Brain pericyte (primary cell): Measurements from ENCODE around the gene FRY.

Source experiments
- DNase-seq: peaks from one replicate; pipeline ENCODE4 v3.0.0-alpha.2; 2012; ENCODE audit warnings: low read depth, low spot score

Gene FRY

DNA sequence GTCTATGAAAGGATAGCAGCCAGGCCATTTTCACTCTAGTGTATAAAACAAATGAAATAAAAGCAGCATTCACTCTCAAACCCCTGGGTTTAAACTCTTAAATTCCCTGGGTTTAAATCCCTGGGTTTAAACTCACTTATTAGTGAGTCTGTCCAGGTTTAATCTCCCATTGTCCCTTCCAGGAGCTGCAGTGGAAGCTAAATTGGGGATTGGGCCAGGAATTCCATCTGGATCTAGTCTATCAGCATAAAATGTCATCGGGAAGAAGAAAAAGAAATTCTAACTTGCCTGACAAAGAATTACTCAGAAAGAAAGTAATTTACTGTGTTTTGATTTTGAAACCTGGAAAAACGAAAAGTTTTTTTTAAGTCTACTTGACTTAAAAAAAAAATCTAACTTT lies 54.8 kb downstream of the FRY start:
- no peak for DNase-seq

- no peak for DNase-seq
Measured at GRCh38 chr13:32086791-32087441, 55.3 kb downstream of the FRY start.

- no peak for DNase-seq
Measured at GRCh38 chr13:32087955-32088747, 56.6 kb downstream of the FRY start.

DNA sequence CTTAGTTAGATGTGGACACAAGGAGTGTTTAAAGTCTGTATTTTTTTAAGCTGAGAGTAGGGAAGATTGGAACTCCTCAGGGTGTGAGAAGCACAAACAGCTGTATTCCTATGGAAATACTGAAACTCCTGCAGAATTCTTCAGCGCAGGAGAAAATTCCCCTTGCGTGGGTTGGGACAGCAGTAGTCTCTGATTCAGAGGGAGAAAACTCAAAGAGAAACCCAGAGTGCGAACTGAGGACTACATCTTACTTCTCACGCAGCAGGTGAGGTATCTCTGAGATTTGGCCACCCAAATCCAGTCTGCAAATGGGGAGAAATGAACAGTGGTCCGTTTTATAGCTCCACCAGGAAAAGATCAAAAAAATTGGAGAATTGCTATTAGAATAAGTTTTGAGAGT lies 60.9 kb downstream of the FRY start:
- no peak for DNase-seq

DNA sequence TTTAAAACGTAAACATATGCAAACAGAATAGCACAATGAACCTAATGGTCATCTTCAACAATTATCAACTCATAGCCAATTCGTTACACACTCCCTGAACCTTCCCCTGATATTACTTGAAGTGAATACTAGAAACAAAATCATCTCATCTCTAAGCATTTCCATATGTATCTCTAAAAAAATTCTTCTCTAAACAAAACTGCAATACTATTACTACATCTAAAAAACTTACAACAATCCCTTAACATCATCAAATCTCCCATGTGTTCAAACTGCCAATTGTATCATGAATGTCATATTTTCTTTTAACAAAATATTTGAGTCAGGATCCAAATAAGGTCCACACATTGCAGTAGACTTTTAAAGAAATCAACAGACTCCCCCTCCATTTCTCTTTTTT lies 61.4 kb downstream of the FRY start:
- no peak for DNase-seq

DNA sequence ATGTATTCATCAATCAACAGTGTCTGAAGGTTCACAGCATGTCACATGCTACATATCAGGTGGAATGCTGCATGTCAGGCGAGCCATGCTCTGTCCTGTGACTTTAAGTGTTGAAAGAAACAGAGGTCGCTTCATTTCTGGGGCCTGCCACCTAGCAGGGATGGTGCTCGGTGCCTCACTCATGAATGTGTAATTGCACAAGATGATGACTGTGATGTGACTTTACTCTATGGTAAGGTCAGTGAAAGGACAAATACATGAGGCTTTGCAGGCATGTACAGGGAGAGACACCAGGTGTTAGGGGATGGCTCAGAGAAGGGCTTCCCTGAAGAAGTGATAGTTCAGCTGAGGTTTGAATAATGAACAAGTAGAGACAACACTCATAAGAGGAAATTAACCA lies 66.7 kb downstream of the FRY start:
- no peak for DNase-seq

GRCh38 chr13:32105653-32106313 lies 74.2 kb downstream of the FRY start:
- DNase-seq, result no peak

- DNase-seq, result no peak
Measured at GRCh38 chr13:32107474-32107873, 75.9 kb downstream of the FRY start.

DNA sequence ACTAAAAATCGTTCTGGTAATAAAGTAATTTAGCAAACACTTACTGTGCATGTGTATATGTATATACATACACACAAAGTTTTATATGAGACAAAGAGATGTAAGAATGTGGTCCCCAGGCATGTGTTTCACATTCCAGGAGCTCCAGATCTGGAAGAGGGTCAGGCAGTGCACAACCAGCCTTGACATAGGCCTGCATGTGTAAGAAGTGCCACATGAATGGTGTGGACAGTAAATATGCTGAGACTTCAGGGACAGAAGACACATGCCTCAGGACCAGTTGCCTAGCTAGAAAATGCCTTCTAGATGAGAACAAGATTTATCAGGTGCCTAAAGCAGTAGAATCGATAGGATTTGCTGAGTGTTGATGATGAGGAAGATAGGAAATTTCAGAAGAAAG lies 76.4 kb downstream of the FRY start:
- no peak for DNase-seq

DNA sequence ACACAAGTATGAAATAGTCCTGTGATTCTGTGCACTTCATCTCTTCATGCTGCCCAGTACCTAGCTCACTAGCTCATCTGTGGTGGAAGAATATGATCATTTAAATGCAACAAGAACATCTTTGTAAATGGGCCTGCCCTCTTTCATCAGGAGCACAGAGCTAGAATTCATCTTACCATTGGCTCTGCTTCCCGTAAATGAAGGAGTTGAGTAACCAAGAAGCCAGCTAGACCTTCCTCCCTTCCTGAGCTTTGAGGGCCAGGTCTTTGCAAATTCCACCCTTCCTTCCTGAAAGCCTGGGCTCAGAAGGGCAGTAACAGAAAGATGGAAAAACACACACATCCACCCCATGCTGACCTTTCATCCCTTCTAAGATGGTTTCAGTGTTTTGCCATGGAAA lies 82.0 kb downstream of the FRY start:
- no peak for DNase-seq

GRCh38 chr13:32114284-32114950 lies 82.8 kb downstream of the FRY start:
- no peak for DNase-seq

DNA sequence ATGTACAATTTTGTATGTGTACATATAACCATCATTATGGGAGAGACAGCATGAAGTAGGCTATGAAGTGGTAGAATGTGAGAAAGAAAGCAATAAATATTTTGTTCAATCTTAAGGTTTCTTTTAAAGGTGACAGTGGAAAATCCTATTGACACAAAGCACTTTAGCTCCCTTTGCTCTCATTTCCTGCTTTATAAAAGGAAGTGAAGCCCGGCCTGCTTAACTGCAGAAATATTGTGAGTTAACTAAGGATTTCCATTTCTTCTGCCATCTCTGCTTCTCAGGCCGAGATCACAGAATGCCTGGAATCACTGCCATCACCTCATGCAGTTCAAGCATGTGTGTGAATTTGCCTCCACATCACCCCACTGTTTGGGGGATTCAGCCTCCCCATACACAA lies 83.5 kb downstream of the FRY start:
- DNase-seq, result no peak

GRCh38 chr13:32116210-32116609 lies 84.6 kb downstream of the FRY start:
- DNase-seq, result no peak

- DNase-seq, result no peak
Measured at GRCh38 chr13:32117001-32117400, 85.4 kb downstream of the FRY start.

DNA sequence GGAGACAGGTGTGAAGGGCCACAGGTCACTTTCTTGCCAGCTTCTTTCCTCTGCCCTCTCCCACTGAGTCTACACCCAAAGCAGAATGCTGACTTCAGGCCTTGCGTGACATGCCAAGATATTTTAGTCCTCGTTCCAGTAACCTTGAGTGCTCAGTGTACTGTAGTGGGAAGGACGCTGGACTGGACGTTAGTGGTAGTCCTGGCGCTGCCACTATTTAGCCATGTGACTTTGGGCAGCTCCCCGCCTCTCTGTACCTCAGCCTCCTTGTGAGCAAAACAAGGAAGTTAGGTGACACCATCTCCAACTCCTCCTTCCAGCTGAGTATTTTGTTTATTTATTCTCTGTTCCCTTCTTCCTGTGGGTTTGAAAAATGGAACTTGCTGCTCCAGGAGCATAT lies 86.1 kb downstream of the FRY start:
- DNase-seq, result no peak

DNA sequence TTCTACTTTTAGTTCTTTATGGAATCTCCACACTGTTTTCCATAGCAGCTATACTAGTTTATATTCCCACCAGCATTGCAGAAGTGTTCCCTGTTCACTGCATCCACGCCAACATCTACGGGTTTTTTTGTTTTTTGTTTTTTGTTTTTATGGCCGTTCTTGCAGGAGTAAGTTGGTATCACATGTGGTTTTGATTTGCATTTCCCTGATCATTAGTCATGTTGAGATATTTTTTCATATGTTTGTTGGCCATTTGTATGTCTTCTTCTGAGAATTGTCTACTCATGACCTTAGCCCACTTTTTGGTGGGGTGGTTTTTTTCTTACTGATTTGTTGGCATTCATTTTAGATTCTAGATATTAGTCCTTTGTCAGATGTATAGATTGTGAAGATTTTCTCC lies 89.7 kb downstream of the FRY start:
- no peak for DNase-seq

- no peak for DNase-seq
Measured at GRCh38 chr13:32124743-32125142, 93.2 kb downstream of the FRY start.

- DNase-seq, result no peak
Measured at GRCh38 chr13:32125221-32125689, 93.7 kb downstream of the FRY start.

DNA sequence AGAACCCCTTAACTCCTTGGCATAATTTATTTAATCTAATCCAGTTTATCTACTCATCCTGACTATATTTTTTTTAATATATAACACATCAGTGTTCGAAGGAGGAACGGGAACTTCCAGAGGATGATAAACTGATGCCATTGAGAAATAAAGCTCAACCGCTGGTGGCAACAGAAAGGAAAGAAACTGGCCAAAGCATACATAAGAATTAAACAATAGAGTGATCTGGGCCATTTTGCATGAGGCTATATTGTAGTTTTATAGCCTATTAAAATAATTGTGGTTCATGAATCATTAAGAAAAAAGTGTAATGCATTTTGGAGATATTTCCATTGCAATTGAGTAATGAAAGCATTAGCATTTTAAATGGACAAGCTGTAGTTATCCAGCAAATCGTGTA lies 94.2 kb downstream of the FRY start:
- no peak for DNase-seq

GRCh38 chr13:32126278-32126677 lies 94.7 kb downstream of the FRY start:
- no peak for DNase-seq

GRCh38 chr13:32126756-32127155 lies 95.2 kb downstream of the FRY start:
- DNase-seq, result no peak

- DNase-seq, result no peak
Measured at GRCh38 chr13:32127691-32128090, 96.1 kb downstream of the FRY start.
